ENCODE data around the gene CRK.

DNA sequence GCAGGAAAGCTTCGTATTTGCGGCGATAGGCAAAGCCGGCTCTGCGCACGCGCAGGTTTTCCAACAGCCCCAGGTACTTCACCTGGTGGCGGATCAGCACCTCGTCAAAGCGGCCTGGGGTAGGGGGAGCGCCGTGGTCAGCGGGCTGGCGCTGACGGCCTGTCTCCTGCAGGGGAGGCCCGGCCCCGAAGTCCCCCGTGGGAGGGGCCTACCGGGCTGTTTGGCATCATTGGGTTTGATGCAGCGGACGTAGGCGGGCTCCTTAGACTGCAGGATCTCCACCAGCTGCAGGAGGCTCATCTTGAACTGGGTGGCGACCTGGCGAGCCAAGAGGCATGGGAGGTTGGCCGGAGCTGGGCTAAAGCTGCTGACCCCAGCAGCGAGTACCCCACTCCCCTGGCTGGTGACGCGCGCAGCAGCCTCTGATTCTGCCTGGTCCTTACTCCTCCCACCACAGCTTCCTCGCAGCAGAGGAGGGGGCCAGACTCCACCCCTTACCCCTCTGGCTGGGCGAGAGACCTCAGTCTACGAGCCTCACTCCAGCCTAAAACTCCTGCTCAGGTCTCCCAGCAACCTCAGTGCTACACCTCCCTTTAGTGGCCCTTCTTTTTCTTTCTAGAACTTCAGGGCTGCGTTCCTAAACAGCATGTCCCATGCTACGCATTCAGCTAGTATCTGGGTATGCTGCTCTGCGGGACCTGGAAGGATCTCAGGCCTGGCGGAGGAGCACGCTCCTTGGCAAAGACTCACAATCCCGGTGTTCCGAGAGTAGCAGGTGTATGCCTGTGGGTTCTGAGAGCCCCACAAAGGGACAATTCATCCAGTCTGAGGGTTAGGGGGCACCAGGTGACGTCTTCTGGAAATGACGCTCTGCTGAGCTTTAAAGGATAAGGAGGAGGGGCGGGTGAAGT lies 16.1 kb upstream of the CRK start:
- TF ChIP-seq, protein P1, sequence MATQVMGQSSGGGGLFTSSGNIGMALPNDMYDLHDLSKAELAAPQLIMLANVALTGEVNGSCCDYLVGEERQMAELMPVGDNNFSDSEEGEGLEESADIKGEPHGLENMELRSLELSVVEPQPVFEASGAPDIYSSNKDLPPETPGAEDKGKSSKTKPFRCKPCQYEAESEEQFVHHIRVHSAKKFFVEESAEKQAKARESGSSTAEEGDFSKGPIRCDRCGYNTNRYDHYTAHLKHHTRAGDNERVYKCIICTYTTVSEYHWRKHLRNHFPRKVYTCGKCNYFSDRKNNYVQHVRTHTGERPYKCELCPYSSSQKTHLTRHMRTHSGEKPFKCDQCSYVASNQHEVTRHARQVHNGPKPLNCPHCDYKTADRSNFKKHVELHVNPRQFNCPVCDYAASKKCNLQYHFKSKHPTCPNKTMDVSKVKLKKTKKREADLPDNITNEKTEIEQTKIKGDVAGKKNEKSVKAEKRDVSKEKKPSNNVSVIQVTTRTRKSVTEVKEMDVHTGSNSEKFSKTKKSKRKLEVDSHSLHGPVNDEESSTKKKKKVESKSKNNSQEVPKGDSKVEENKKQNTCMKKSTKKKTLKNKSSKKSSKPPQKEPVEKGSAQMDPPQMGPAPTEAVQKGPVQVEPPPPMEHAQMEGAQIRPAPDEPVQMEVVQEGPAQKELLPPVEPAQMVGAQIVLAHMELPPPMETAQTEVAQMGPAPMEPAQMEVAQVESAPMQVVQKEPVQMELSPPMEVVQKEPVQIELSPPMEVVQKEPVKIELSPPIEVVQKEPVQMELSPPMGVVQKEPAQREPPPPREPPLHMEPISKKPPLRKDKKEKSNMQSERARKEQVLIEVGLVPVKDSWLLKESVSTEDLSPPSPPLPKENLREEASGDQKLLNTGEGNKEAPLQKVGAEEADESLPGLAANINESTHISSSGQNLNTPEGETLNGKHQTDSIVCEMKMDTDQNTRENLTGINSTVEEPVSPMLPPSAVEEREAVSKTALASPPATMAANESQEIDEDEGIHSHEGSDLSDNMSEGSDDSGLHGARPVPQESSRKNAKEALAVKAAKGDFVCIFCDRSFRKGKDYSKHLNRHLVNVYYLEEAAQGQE (IDR thresholded peaks at IDR 0.05; ENCODE audit: insufficient read depth in 1 of 2, low read depth in 2 of 2, low read length in 2 of 2), result no peak
- TF ChIP-seq TAF1 (IDR thresholded peaks at IDR 0.05; ENCODE audit: borderline replicate concordance, insufficient read depth, low read length), result no peak
